Measurements from ENCODE around the gene CMSS1.

DNA sequence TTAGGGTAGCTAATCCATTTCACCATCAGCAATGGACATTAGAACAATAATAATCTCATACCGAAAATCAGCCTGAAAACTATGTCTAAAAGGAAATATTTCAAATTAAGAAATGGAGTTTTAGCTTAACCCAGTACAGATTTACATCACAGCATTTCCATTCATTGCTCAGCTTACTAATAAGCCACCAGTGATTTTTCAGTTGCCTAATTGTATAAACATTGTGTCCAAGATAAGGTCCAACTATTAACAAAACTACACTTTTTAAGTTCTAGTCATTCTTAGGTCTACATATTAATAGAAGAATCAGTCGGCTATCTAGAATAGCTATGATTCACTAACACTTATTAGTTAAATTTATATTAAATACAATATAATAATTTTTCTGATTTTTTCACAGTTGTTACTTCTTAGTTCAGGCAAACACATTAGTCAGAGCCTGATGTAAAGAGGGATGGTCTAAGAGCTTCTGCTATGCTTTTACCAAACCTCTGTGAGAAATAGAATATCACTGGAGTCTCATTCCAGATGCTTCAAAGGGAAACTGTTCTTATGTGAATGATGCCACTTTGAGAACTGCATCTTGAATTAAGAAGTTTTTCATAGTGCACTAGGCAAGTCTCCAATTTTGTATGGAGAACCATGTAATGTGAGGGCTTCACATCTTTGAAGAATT is 74.1 kb downstream of the CMSS1 start:
- TF ChIP-seq, protein P1, sequence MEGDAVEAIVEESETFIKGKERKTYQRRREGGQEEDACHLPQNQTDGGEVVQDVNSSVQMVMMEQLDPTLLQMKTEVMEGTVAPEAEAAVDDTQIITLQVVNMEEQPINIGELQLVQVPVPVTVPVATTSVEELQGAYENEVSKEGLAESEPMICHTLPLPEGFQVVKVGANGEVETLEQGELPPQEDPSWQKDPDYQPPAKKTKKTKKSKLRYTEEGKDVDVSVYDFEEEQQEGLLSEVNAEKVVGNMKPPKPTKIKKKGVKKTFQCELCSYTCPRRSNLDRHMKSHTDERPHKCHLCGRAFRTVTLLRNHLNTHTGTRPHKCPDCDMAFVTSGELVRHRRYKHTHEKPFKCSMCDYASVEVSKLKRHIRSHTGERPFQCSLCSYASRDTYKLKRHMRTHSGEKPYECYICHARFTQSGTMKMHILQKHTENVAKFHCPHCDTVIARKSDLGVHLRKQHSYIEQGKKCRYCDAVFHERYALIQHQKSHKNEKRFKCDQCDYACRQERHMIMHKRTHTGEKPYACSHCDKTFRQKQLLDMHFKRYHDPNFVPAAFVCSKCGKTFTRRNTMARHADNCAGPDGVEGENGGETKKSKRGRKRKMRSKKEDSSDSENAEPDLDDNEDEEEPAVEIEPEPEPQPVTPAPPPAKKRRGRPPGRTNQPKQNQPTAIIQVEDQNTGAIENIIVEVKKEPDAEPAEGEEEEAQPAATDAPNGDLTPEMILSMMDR (IDR thresholded peaks at IDR 0.05): no peak
- TF ChIP-seq EP300 (IDR thresholded peaks at IDR 0.05; ENCODE audit: low read depth) (no peak), POLR2A (IDR thresholded peaks at IDR 0.05) (no peak)
